Liver (tissue), 9 donors: ENCODE results near the gene PTPRD. TPM values are rescaled to one million over a fixed set of nuclear protein-coding genes. Genes with fewer than 3 reads are reported as not detected.
"Not testable (repeated sequence)": the region's sequence is repeated elsewhere in the genome, so short reads cannot be mapped to it uniquely, and the experiment has no call there.

ENCODE experiments used
- DNase-seq: peaks from one replicate; pipeline ENCODE4 v3.0.0-alpha.2; 2017; ENCODE audit warnings: low spot score
- H3K27ac ChIP-seq, 2 donors: one replicate each; pipeline ENCODE4 v1.7.0; 2013; ENCODE audit warnings: inconsistent platforms in 2 of 2, low read length in 2 of 2, control low read depth in 1 of 2, low read depth in 1 of 2, mild to moderate bottlenecking in 1 of 2
- H3K27me3 ChIP-seq, 4 donors: one replicate each; pipeline versions ENCODE4 v1.6.1 to v1.7.0; 2013; ENCODE audit warnings: low read length in 3 of 4, inconsistent platforms in 1 of 4, mild to moderate bottlenecking in 1 of 4, moderate library complexity in 1 of 4; ENCODE audit not compliant: control insufficient read depth in 4 of 4, insufficient read depth in 4 of 4
- H3K36me3 ChIP-seq, 4 donors: one replicate each; pipeline versions ENCODE4 v1.6.1 to v1.7.0; 2013; ENCODE audit warnings: low read length in 3 of 4, mild to moderate bottlenecking in 3 of 4, low read depth in 1 of 4, moderate library complexity in 1 of 4; ENCODE audit not compliant: control insufficient read depth in 4 of 4, insufficient read depth in 3 of 4
- H3K4me1 ChIP-seq, 4 donors: one replicate each; pipeline versions ENCODE4 v1.6.1 to v1.7.0; 2013; ENCODE audit warnings: low read length in 3 of 4, mild to moderate bottlenecking in 3 of 4, moderate library complexity in 1 of 4; ENCODE audit not compliant: control insufficient read depth in 4 of 4, insufficient read depth in 4 of 4
- H3K4me3 ChIP-seq, 3 donors: one replicate each; pipeline versions ENCODE4 v1.6.1 to v1.7.0; 2013; ENCODE audit warnings: low read length in 3 of 3, control low read depth in 1 of 3, low read depth in 1 of 3, mild to moderate bottlenecking in 1 of 3
- H3K9ac ChIP-seq, 2 donors: one replicate each; pipeline ENCODE4 v1.7.0; 2013; ENCODE audit warnings: low read length in 2 of 2, mild to moderate bottlenecking in 2 of 2, moderate library complexity in 2 of 2, control low read depth in 1 of 2, low read depth in 1 of 2
- H3K9me3 ChIP-seq, 4 donors: one replicate each; pipeline versions ENCODE4 v1.6.1 to v1.7.0; 2013; ENCODE audit warnings: low read length in 3 of 4; ENCODE audit not compliant: control insufficient read depth in 4 of 4
- CTCF ChIP-seq: fragments of 150-350 bp; IDR thresholded peaks from 2 replicates; pipeline ENCODE4 v1.5.1; 2017; ENCODE audit warnings: improper control_type of control experiment, low read depth, low read length; ENCODE audit not compliant: missing input control
- EGR1 ChIP-seq, 2 donors: IDR thresholded peaks; 2 replicates each; pipeline ENCODE4 v1.6.1; 2016 to 2018; ENCODE audit warnings: antibody characterized with exemption in 2 of 2, low read depth in 2 of 2
- FOXA1 ChIP-seq: IDR thresholded peaks from 2 replicates; pipeline ENCODE4 v1.6.1; 2016; ENCODE audit warnings: antibody characterized with exemption
- GABPA ChIP-seq, 2 donors: IDR thresholded peaks in 1 of 2; conservative IDR thresholded peaks in 1 of 2; 2 replicates each; pipeline ENCODE4 v1.6.1; 2016; ENCODE audit warnings: antibody characterized with exemption in 2 of 2, mild to moderate bottlenecking in 1 of 2, moderate library complexity in 1 of 2
- HNF4A ChIP-seq, 2 donors: conservative IDR thresholded peaks; 2 replicates each; pipeline ENCODE4 v1.6.1; 2016; ENCODE audit warnings: antibody characterized with exemption in 2 of 2, mild to moderate bottlenecking in 2 of 2
- MAX ChIP-seq: IDR thresholded peaks from 2 replicates; pipeline ENCODE4 v1.6.1; 2016; ENCODE audit warnings: antibody characterized with exemption
- NR2F2 ChIP-seq: IDR thresholded peaks from 2 replicates; pipeline ENCODE4 v1.6.1; 2016; ENCODE audit warnings: antibody characterized with exemption
- RAD21 ChIP-seq, 2 donors: IDR thresholded peaks; 2 replicates each; pipeline ENCODE4 v1.6.1; 2016; ENCODE audit warnings: antibody characterized with exemption in 2 of 2, mild to moderate bottlenecking in 2 of 2
- RXRA ChIP-seq, 2 donors: IDR thresholded peaks; 2 replicates each; pipeline ENCODE4 v1.6.1; 2017 to 2018; ENCODE audit warnings: antibody characterized with exemption in 2 of 2, mild to moderate bottlenecking in 1 of 2
- SP1 ChIP-seq: IDR thresholded peaks from 2 replicates; pipeline ENCODE4 v1.6.1; 2018; ENCODE audit warnings: antibody characterized with exemption, mild to moderate bottlenecking
- YY1 ChIP-seq: IDR thresholded peaks from 2 replicates; pipeline ENCODE4 v1.6.1; 2016; ENCODE audit warnings: antibody characterized with exemption, mild to moderate bottlenecking
- ZBTB33 ChIP-seq: IDR thresholded peaks from 2 replicates; pipeline ENCODE4 v1.6.1; 2016; ENCODE audit warnings: antibody characterized with exemption
- WGBS: extraction: QIAGEN DNeasy Blood & Tissue Kit; methylation state at CpG from one replicate; pipeline ENCODE4 v1.1.7; 2013; 5-methylcytosine and 5-hydroxymethylcytosine counted together
- polyA plus RNA-seq, 2 donors: library from polyadenylated mRNA; stranded (reverse) in 1 of 2; unstranded in 1 of 2; fragments of 200-250 nt in 1 of 2; fragments of >200 nt in 1 of 2; fragmentation: Nextera tagmentation in 1 of 2; extraction: Ambion mirVana in 1 of 2; gene quantifications; one replicate each; pipeline versions ENCODE4 v1.2.1 to v1.2.3, GENCODE V29; 2013 to 2015
- total RNA-seq, 2 donors: library from RNA; depleted of rRNA; stranded (reverse); fragments of >200 nt; gene quantifications; one replicate each; pipeline ENCODE4 v1.2.3, GENCODE V29; 2014
- donor health status: healthy.
- donor health status: healthy.
- donor health status: healthy.
- donor health status: healthy.
- donor health status: healthy.

Gene PTPRD
- total and polyA plus RNA-seq, 4 donors, result 0.78 to 34.2 (median 4.7) TPM

- no peak overlapping the region for H3K4me3 ChIP-seq
- DNase-seq, result no peak
- 61% methylated on average over 3 of the region's 3 CpGs for WGBS
- H3K9me3 ChIP-seq, result no peaks in the 10 kb centered on the region
- no peaks in the 10 kb centered on the region for H3K4me1 ChIP-seq
- no peaks in the 10 kb centered on the region for H3K36me3 ChIP-seq
- no peak overlapping the region for H3K9ac ChIP-seq
- TF ChIP-seq YY1 (no peak), ZBTB33 (no peak), FOXA1 (no peak), SP1 (no peak), MAX (no peak)
- H3K27ac ChIP-seq, result no peak overlapping the region
- H3K27me3 ChIP-seq, result no peaks in the 10 kb centered on the region
These were observed 1134.1 kb downstream of the PTPRD start for GRCh38 chr9:9478741-9479140.

- Histone ChIP-seq H3K4me3 (no peak overlapping the region), H3K9ac (no peak overlapping the region), H3K27me3 (no peaks in the 10 kb centered on the region), H3K9me3 (no peaks in the 10 kb centered on the region), H3K27ac (no peak overlapping the region), H3K4me1 (no peaks in the 10 kb centered on the region), H3K36me3 (no peaks in the 10 kb centered on the region)
- WGBS, result 74% methylated on average over 2 of the region's 2 CpGs
- no peak for TF ChIP-seq RXRA (IDR thresholded peaks at IDR 0.05)
- no peak for TF ChIP-seq SP1
- no peak for TF ChIP-seq HNF4A (conservative IDR thresholded peaks at IDR 0.05)
- TF ChIP-seq NR2F2, result no peak
- TF ChIP-seq RAD21 (IDR thresholded peaks at IDR 0.05), result no peak
- no peak for TF ChIP-seq CTCF
- no peak for TF ChIP-seq ZBTB33
- no peak for TF ChIP-seq GABPA (IDR thresholded peaks at IDR 0.05 in 1 of 2, conservative IDR thresholded peaks at IDR 0.05 in 1 of 2)
- no peak for TF ChIP-seq EGR1 (IDR thresholded peaks at IDR 0.05; ENCODE audit: low read depth in 2 of 2)
- TF ChIP-seq MAX, result no peak
- no peak for DNase-seq
These were observed 1143.5 kb downstream of the PTPRD start for GRCh38 chr9:9469271-9469670.

- H3K27me3 ChIP-seq, DNase-seq, H3K27ac ChIP-seq, H3K9me3 ChIP-seq, H3K36me3 ChIP-seq, H3K4me1 ChIP-seq, H3K9ac ChIP-seq, H3K4me3 ChIP-seq: not testable (repeated sequence)
- WGBS, result 95% methylated on average over 16 of the region's 19 CpGs
These were observed 1170.9 kb downstream of the PTPRD start for GRCh38 chr9:9441874-9442273.
